ENCODE results near the gene SRL. TPM values are rescaled to one million over a fixed set of nuclear protein-coding genes. Genes with fewer than 3 reads are reported as not detected.

Gene SRL
- total RNA-seq, 2 donors from 2014 or later, result 2.6 to 5.3 TPM

DNA sequence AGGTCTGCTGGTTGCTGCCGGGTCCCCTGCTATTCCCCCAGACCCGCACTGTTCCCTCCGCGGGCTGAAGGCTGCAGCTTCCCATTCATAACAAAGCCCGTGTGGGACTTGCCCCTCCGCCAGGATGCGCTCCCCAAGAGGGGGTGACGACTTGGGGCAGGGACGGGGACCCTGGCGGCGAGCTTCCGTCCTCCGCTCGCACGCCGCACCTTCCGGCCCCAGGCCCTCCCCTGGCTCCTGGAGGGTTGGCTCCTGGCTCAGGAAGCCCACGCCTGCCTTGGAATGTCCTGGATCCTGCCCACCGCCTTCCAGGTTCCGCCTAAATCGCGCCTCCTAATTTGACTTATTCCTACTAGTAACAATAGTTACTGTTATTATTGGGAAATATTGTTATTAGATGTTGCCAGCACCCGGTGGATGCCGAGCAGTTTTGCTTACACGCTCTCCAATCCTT is 32.0 kb upstream of the SRL start:
- peak; percentile 5 for TF ChIP-seq POLR2A (IDR thresholded peaks at IDR 0.05)
- TF ChIP-seq, protein P1, sequence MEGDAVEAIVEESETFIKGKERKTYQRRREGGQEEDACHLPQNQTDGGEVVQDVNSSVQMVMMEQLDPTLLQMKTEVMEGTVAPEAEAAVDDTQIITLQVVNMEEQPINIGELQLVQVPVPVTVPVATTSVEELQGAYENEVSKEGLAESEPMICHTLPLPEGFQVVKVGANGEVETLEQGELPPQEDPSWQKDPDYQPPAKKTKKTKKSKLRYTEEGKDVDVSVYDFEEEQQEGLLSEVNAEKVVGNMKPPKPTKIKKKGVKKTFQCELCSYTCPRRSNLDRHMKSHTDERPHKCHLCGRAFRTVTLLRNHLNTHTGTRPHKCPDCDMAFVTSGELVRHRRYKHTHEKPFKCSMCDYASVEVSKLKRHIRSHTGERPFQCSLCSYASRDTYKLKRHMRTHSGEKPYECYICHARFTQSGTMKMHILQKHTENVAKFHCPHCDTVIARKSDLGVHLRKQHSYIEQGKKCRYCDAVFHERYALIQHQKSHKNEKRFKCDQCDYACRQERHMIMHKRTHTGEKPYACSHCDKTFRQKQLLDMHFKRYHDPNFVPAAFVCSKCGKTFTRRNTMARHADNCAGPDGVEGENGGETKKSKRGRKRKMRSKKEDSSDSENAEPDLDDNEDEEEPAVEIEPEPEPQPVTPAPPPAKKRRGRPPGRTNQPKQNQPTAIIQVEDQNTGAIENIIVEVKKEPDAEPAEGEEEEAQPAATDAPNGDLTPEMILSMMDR (IDR thresholded peaks at IDR 0.05), result peak in 1 of 4 experiments; percentile 46
- no peak for TF ChIP-seq POLR2AphosphoS5 (IDR thresholded peaks at IDR 0.05)
- Histone ChIP-seq H3K4me1 (replicated peaks) (peaks cover 3% of the 10 kb centered on the region), H3K27ac (peak overlapping the region; percentile 83 to 86), H3K9me3 (no peaks in the 10 kb centered on the region), H3K4me3 (peak overlapping the region; percentile 89 to 97), H3K36me3 (no peaks in the 10 kb centered on the region), H3K27me3 (replicated peaks; ENCODE audit: insufficient read depth) (no peaks in the 10 kb centered on the region)
- peak; percentile 33 for DNase-seq (ENCODE audit: low spot score)
- intact Hi-C loops (cut with DNase I), result loop anchor here (5.0 kb wide), 1 partner anchor 43 kb away; the partner anchor contains the start of gene GLIS2
- 1% methylated on average over 19 of the region's 25 CpGs for WGBS

DNA sequence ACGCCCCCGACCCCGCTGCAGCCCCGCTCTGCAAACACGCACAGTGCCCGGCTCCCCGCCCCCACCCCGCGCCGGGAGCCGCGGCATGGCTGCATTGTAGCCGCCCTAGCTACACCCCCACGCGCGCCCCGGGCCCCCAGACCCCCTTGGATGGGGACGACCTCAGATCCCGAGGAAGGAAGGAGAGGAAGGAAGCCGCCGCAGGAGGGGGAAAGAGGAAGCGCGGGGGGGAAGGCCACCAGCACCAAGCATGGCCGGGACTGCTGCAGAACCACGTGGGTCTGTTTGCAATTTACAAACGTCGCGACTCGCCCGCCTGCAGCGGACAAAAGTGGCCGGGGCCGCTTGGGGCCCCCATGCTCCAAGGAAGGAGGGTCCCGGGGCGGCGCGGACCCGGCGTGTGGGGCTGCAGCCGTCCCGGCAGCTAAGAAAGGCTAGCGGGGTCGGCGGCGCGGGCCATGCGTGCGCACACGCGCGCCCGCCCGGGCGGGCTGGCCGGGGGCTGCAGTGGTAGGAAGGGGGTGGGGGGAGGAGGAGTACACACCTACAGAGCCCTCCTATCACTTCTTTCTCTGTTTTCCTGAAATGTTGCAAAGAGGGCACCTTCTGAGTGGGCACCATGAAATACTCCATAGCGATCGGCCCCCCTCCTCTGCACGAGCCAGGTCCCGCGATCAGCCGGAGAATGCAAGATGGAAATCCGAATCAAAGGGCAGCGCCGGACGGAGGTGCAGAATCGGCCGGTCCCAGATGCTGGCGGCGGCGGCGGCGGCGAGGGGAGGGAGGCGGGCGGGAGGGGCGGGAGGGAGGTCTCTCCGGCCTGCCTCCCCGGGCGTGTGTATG is 30.5 kb upstream of the SRL start:
- H3K4me3 ChIP-seq, result peak overlapping the region; percentile 89 to 97
- H3K36me3 ChIP-seq, result no peaks in the 10 kb centered on the region
- DNase-seq (ENCODE audit: low spot score), result peak; percentile 43
- peak overlapping the region; percentile 83 to 86 for H3K27ac ChIP-seq
- under 1% methylated on average over 59 of the region's 79 CpGs for WGBS
- H3K9me3 ChIP-seq, result no peaks in the 10 kb centered on the region
- no peaks in the 10 kb centered on the region for H3K27me3 ChIP-seq (replicated peaks; ENCODE audit: insufficient read depth)
- peaks cover 3% of the 10 kb centered on the region for H3K4me1 ChIP-seq (replicated peaks)
- intact Hi-C loops (cut with DNase I), result loop anchor here (5.0 kb wide), 1 partner anchor 45 kb away; the partner anchor contains the start of gene GLIS2
- TF ChIP-seq POLR2AphosphoS5 (IDR thresholded peaks at IDR 0.05) (no peak), POLR2A (IDR thresholded peaks at IDR 0.05) (no peak)
- TF ChIP-seq, protein P1 (IDR thresholded peaks at IDR 0.05), result no peak

DNA sequence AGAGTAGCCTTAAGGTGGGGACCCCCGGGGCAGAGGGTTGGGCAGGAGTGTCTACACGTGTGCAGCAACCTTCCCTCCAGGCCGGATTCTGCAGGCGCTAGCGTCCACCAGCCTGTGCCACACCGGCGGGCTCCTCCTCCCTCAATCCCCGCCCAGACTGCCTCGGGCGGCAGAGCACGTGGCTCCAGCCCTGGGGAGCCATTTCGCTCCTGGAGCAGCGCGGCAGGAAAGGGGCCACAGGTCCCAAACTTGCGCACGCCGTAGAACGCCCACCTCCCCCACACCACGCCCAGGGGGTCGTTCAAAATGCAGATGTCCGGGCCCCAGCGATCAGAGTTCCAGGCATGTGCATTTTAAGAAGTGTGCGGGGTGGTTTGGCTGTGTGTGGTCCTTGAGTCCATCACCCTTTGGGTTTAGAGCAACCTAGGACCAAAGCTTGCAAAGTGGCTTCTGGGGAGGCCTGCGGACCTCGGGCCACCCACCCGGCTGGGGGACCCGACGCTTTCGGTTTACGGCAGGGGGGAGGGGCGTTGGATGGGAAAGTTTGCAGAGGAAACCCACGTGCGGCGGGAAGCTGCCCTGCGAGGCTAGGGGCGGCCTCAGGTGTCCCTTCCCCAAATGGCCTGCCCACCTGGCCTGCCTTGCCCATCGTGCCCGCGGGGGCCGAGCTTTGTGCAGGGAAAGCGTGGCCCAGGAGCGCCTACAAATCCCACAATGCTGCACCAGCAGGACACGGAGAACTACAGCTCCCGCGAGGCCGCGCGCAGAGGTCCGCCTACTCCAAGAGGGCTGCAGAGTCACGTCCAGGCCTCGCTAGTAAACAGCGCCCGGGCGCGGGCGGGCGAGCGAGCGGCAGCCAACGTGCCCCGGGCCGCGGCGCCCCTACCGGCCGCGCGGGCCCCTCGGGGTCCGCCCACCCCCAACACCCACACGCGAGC is 29.6 kb upstream of the SRL start:
- peak; percentile 93 for DNase-seq (ENCODE audit: low spot score)
- peaks cover 3% of the 10 kb centered on the region for H3K4me1 ChIP-seq (replicated peaks)
- no peaks in the 10 kb centered on the region for H3K9me3 ChIP-seq
- peak overlapping the region; percentile 89 to 97 for H3K4me3 ChIP-seq
- H3K27ac ChIP-seq, result peak overlapping the region; percentile 83 to 86
- no peaks in the 10 kb centered on the region for H3K36me3 ChIP-seq
- under 1% methylated on average over 67 of the region's 72 CpGs for WGBS
- intact Hi-C loops (cut with DNase I), result loop anchor here (5.0 kb wide), 1 partner anchor 46 kb away; the partner anchor contains the start of gene GLIS2
- no peaks in the 10 kb centered on the region for H3K27me3 ChIP-seq (replicated peaks; ENCODE audit: insufficient read depth)
- TF ChIP-seq POLR2AphosphoS5 (IDR thresholded peaks at IDR 0.05), result peak; percentile 80
- TF ChIP-seq, protein P1 (IDR thresholded peaks at IDR 0.05), result peak in 1 of 4 experiments; percentile 16
- peak; percentile 66 for TF ChIP-seq POLR2A (IDR thresholded peaks at IDR 0.05)

DNA sequence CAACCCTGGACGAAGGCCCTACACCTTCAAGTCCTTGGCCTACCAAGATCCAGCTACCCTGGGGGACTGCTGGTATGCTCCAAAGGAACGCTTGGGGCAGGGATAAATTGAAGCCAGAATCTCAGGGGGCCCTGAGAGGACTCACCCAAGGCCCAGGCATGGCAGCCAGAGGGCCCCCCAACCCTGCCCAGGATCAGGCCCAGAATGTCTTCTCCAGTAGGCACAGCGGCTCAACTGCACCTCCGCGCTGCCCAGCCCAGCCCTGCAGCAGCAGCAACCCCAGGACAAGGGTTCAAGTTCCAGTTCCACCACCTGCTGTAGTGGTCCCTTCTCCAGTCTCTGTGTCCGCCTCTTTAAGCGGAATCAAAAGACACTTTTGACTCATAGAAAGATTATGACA is 28.7 kb upstream of the SRL start:
- H3K4me3 ChIP-seq, result no peak overlapping the region

More for the DNA sequence above, 28.7 kb upstream of the SRL start:
- H3K36me3 ChIP-seq, result no peaks in the 10 kb centered on the region
- no peak for DNase-seq (ENCODE audit: low spot score)
- 86% methylated on average over 7 of the region's 7 CpGs for WGBS
- TF ChIP-seq POLR2AphosphoS5 (IDR thresholded peaks at IDR 0.05) (no peak), POLR2A (IDR thresholded peaks at IDR 0.05) (no peak)
- TF ChIP-seq, protein P1 (IDR thresholded peaks at IDR 0.05), result no peak
- no peak overlapping the region for H3K27ac ChIP-seq
- peaks cover 3% of the 10 kb centered on the region for H3K4me1 ChIP-seq (replicated peaks)
- intact Hi-C loops (cut with DNase I), result loop anchor here (5.0 kb wide), 1 partner anchor 47 kb away; the partner anchor contains the start of gene GLIS2
- no peaks in the 10 kb centered on the region for H3K27me3 ChIP-seq (replicated peaks; ENCODE audit: insufficient read depth)
- no peaks in the 10 kb centered on the region for H3K9me3 ChIP-seq

All from prostate gland (tissue), 2 donors.